Neuronal stem cell (in vitro differentiated cells): ENCODE data around the gene IDS.
"Not testable (repeated sequence)": the region's sequence is repeated elsewhere in the genome, so short reads cannot be mapped to it uniquely, and the experiment has no call there.

Experiments
- DNase-seq: peaks from one replicate; pipeline ENCODE4 v3.0.0-alpha.2; 2013; ENCODE audit warnings: low spot score
- H2AFZ ChIP-seq: one replicate; pipeline ENCODE4 v1.6.1; 2013; ENCODE audit warnings: mild to moderate bottlenecking, low read length, inconsistent platforms
- H2AK5ac ChIP-seq: 2 replicates; pipeline ENCODE4 v1.6.1; 2013; ENCODE audit warnings: low read depth, mild to moderate bottlenecking, inconsistent platforms, low read length, moderate library complexity, mixed read lengths
- H2BK120ac ChIP-seq: 2 replicates; pipeline ENCODE4 v1.6.1; 2013; ENCODE audit warnings: low read depth, mild to moderate bottlenecking, inconsistent platforms, low read length, moderate library complexity, mixed read lengths
- H2BK12ac ChIP-seq: one replicate; pipeline ENCODE4 v1.6.1; 2013; ENCODE audit warnings: low read length, inconsistent platforms
- H2BK15ac ChIP-seq: 2 replicates; pipeline ENCODE4 v1.6.1; 2013; ENCODE audit warnings: mild to moderate bottlenecking, low read length, inconsistent platforms, mixed read lengths
- H2BK5ac ChIP-seq: one replicate; pipeline ENCODE4 v1.6.1; 2013; ENCODE audit warnings: inconsistent platforms, mild to moderate bottlenecking, low read length, moderate library complexity
- H3K14ac ChIP-seq: one replicate; pipeline ENCODE4 v1.6.1; 2013; ENCODE audit warnings: low read length, inconsistent platforms
- H3K18ac ChIP-seq: 2 replicates; pipeline ENCODE4 v1.6.1; 2013; ENCODE audit warnings: low read length, inconsistent platforms
- H3K23ac ChIP-seq: 2 replicates; pipeline ENCODE4 v1.6.1; 2013; ENCODE audit warnings: low read depth, mild to moderate bottlenecking, mixed read lengths, low read length, inconsistent platforms; ENCODE audit not compliant: poor library complexity
- H3K27ac ChIP-seq: replicated peaks from 3 replicates; pipeline ENCODE4 v1.5.1; 2013; ENCODE audit warnings: low read length, inconsistent platforms
- H3K27me3 ChIP-seq, 3 experiments: 2 replicates each; pipeline ENCODE4 v1.6.1; 2013; ENCODE audit warnings: low read length in 3 of 3, mild to moderate bottlenecking in 2 of 3, inconsistent platforms in 1 of 3, low read depth in 1 of 3, mixed read lengths in 1 of 3, moderate library complexity in 1 of 3; ENCODE audit not compliant: control insufficient read depth in 3 of 3, insufficient read depth in 3 of 3
- H3K36me3 ChIP-seq, 2 donors: replicated peaks in 1 of 2; 2 replicates each; pipeline ENCODE4 v1.6.1; 2013; ENCODE audit warnings: low read length in 2 of 2; ENCODE audit not compliant: control insufficient read depth in 2 of 2, insufficient read depth in 2 of 2
- H3K4ac ChIP-seq: 2 replicates; pipeline ENCODE4 v1.6.1; 2013; ENCODE audit warnings: inconsistent platforms, mild to moderate bottlenecking, low read length, moderate library complexity
- H3K4me1 ChIP-seq, 2 donors: 1 replicate in 1 of 2; 2 replicates in 1 of 2; pipeline ENCODE4 v1.6.1; 2013; ENCODE audit warnings: low read length in 2 of 2, low read depth in 1 of 2; ENCODE audit not compliant: control insufficient read depth in 2 of 2, insufficient read depth in 1 of 2
- H3K4me2 ChIP-seq: one replicate; pipeline ENCODE4 v1.6.1; 2013; ENCODE audit warnings: mild to moderate bottlenecking, low read length, inconsistent platforms; ENCODE audit not compliant: insufficient read depth, poor library complexity, severe bottlenecking
- H3K4me3 ChIP-seq, 2 donors: 2 replicates each; pipeline ENCODE4 v1.5.1; 2013; ENCODE audit warnings: low read length in 2 of 2, mild to moderate bottlenecking in 2 of 2, inconsistent platforms in 1 of 2, moderate library complexity in 1 of 2
- H3K79me1 ChIP-seq: one replicate; pipeline ENCODE4 v1.6.1; 2013; ENCODE audit warnings: low read depth, mild to moderate bottlenecking, inconsistent platforms, low read length, moderate library complexity
- H3K9ac ChIP-seq: one replicate; pipeline ENCODE4 v1.6.1; 2013; ENCODE audit warnings: mild to moderate bottlenecking, low read depth, low read length, inconsistent platforms; ENCODE audit not compliant: poor library complexity
- H3K9me3 ChIP-seq, 2 donors: replicated peaks in 1 of 2; 2 replicates each; pipeline versions ENCODE3 to v1.6.1; 2013; ENCODE audit warnings: low read length in 2 of 2, mild to moderate bottlenecking in 2 of 2, inconsistent platforms in 1 of 2, low read depth in 1 of 2, mixed read lengths in 1 of 2, moderate library complexity in 1 of 2; ENCODE audit not compliant: control insufficient read depth in 2 of 2, insufficient read depth in 1 of 2
- H4K8ac ChIP-seq: one replicate; pipeline ENCODE4 v1.6.1; 2013; ENCODE audit warnings: low read depth, mild to moderate bottlenecking, inconsistent platforms, low read length, moderate library complexity
- H4K91ac ChIP-seq: one replicate; pipeline ENCODE4 v1.6.1; 2013; ENCODE audit warnings: low read length, low read depth, mild to moderate bottlenecking, inconsistent platforms; ENCODE audit not compliant: poor library complexity
- WGBS, 2 donors: extraction: QIAGEN DNeasy Blood & Tissue Kit; methylation state at CpG; one replicate each; pipeline ENCODE4 v1.1.7; 2013; ENCODE audit warnings: missing lambda C conversion rate in 2 of 2, mixed read lengths in 1 of 2; ENCODE audit not compliant: insufficient read length in 2 of 2, insufficient replicate concordance in 1 of 2; ENCODE audit errors: extremely low coverage in 2 of 2; 5-methylcytosine and 5-hydroxymethylcytosine counted together

IDS gene

DNA sequence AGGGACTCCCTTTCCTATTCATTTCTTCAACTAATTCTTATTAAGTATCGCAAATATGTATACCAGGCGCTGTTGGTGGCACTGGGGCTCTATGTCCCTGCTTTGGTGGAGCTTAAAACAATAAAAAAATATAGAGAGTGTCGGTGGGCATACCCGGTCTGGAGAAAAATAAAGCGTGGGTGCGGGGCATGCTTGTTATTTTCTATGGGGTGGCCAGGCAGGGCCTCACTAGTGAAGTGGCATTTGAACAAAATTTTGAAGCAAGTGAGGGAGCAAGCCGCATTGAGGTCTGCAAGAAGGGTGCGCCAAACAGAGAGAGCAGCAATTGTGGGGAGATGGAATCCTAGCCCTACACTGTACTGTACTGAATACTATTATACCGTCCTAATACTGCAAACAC is 565 bp upstream of the IDS start:
- Histone ChIP-seq H2BK5ac (no peak overlapping the region), H3K79me1 (no peaks in the 10 kb centered on the region), H2AFZ (peak overlapping the region; percentile 72), H3K9me3 (no peaks in the 10 kb centered on the region), H3K4ac (no peak overlapping the region), H2BK15ac (no peak overlapping the region), H3K4me3 (peak overlapping the region in 1 of 2 donors; percentile 70), H4K91ac (no peak overlapping the region), H3K4me1 (peaks cover 4% of the 10 kb centered on the region in 2 donors), H3K36me3 (peaks cover 5 to 16% of the 10 kb centered on the region in 2 donors), H3K27ac (no peak overlapping the region), H3K18ac (no peak overlapping the region), H2BK120ac (no peak overlapping the region), H4K8ac (no peak overlapping the region), H3K9ac (no peak overlapping the region), H3K4me2 (no peak overlapping the region), H3K27me3 (peaks cover 0 to 5% (median 0%) of the 10 kb centered on the region in 3 experiments), H2BK12ac (no peak overlapping the region), H2AK5ac (no peak overlapping the region), H3K23ac (no peak overlapping the region), H3K14ac (no peak overlapping the region)
- no peak for DNase-seq
- no CpG with 5 or more reads among the region's 9 CpGs for WGBS, 2 donors

DNA sequence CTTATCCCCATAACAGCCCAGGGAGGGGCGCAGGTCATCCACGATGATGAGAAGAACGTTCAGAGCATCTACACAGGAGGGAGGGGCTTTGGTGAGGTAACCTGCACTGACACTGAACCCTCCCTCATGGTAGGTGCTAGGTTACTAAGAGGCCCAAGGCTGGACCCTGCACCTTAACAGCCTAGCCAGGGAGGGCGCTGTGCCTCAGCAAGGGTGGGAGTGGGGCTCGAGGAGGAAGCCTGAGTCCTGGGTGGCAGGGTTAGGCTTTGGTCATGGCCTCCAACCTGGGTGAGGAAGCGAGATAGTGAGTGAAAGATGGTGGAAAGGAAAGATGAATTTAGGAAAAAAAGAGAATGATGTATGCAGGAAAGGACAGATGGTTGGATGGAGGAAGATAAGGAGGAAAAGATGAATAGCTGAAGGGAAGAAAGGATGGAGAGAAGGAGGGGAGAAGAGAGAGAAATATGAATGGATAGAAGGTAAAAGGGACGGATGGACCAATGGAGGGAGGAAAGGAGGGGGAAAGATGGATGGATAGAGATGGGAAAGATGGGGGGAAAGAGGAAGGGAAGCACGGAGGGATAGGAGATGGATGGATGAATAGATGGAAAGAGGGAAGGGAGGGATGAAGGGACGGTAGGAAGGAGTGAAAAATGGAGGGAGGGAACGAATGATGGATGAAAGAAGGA is 736 bp downstream of the IDS start:
- Histone ChIP-seq H3K27ac (no peak overlapping the region), H2AFZ (peak overlapping the region; percentile 85), H3K4me3 (peak overlapping the region; percentile 70 to 90), H2AK5ac (no peak overlapping the region), H3K23ac (no peak overlapping the region), H2BK12ac (no peak overlapping the region), H4K8ac (no peak overlapping the region), H3K9me3 (no peaks in the 10 kb centered on the region), H3K14ac (no peak overlapping the region), H2BK120ac (no peak overlapping the region), H3K79me1 (no peaks in the 10 kb centered on the region), H3K36me3 (peaks cover 7 to 26% of the 10 kb centered on the region in 2 donors), H3K4me2 (peak overlapping the region; percentile 49), H3K18ac (no peak overlapping the region), H3K27me3 (no peaks in the 10 kb centered on the region), H2BK5ac (no peak overlapping the region), H2BK15ac (no peak overlapping the region), H3K4me1 (peaks cover 4% of the 10 kb centered on the region in 2 donors), H4K91ac (no peak overlapping the region), H3K9ac (no peak overlapping the region), H3K4ac (no peak overlapping the region)
- WGBS, 2 donors: 100% methylated on average over 4 of the region's 10 CpGs
- no peak for DNase-seq

- H2BK12ac ChIP-seq, H3K27me3 ChIP-seq, H3K4me3 ChIP-seq, H3K14ac ChIP-seq, H3K4me1 ChIP-seq, H3K9ac ChIP-seq, H4K91ac ChIP-seq, H2AK5ac ChIP-seq, DNase-seq, H2BK5ac ChIP-seq, H3K23ac ChIP-seq, H3K9me3 ChIP-seq, H3K18ac ChIP-seq, H2BK15ac ChIP-seq, H3K79me1 ChIP-seq, H2AFZ ChIP-seq, H4K8ac ChIP-seq, H3K4ac ChIP-seq, H3K27ac ChIP-seq, H2BK120ac ChIP-seq: not testable (repeated sequence)
- Histone ChIP-seq H3K36me3 (peaks cover 7 to 34% of the 10 kb centered on the region in 2 donors), H3K4me2 (peak overlapping the region; percentile 11)
- WGBS, 2 donors: no CpG with 5 or more reads among the region's 10 CpGs
Observed at GRCh38 chrX:149503446-149503845, 1.7 kb downstream of the IDS start.

DNA sequence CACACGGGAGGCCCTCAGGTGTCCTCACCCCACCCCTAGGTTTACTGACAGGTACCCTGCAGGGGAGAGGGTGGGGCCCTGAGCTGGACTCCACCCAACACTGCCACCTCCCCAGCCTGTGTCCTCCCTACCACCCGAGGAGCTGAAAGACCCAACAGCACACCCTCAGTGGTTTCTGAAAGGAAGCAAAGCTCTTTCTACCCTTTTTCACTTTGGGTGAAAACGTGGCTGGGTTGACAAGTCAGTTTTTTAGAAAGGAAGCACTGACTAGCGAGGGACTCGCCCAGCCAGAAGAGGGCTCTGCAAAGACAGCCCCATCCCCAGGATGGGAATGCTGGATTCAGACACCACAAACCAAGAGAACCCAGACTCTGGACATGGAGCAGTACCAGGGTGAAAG is 2.2 kb downstream of the IDS start:
- not testable (repeated sequence) for H2BK15ac ChIP-seq, H2AK5ac ChIP-seq, H2AFZ ChIP-seq, H3K27ac ChIP-seq, H4K8ac ChIP-seq, H3K14ac ChIP-seq, H3K4me1 ChIP-seq, H2BK5ac ChIP-seq, H3K9ac ChIP-seq, H3K18ac ChIP-seq, H3K9me3 ChIP-seq, DNase-seq, H2BK12ac ChIP-seq, H3K4me3 ChIP-seq, H3K27me3 ChIP-seq, H4K91ac ChIP-seq, H3K23ac ChIP-seq, H2BK120ac ChIP-seq, H3K4me2 ChIP-seq, H3K79me1 ChIP-seq, H3K4ac ChIP-seq
- no CpG with 5 or more reads among the region's 5 CpGs for WGBS, 2 donors
- H3K36me3 ChIP-seq: peaks cover 10 to 38% of the 10 kb centered on the region in 2 donors
